ENCODE data around the gene JPH2.

JPH2 gene

GRCh38 chr20:44106615-44107014 is 80.4 kb downstream of the JPH2 start:
- Mint-ChIP-seq H3K4me1 (peaks cover 3% of the 10 kb centered on the region), H3K27me3 (ENCODE audit: low read depth, poor library complexity) (peaks cover 32% of the 10 kb centered on the region), H3K4me3 (no peak overlapping the region), H3K36me3 (ENCODE audit: low read depth) (no peaks in the 10 kb centered on the region), H3K9me3 (peaks cover 31% of the 10 kb centered on the region), H3K27ac (no peak overlapping the region)
- TF ChIP-seq CTCF (IDR thresholded peaks at IDR 0.05), result no peak
- no peak for DNase-seq

DNA sequence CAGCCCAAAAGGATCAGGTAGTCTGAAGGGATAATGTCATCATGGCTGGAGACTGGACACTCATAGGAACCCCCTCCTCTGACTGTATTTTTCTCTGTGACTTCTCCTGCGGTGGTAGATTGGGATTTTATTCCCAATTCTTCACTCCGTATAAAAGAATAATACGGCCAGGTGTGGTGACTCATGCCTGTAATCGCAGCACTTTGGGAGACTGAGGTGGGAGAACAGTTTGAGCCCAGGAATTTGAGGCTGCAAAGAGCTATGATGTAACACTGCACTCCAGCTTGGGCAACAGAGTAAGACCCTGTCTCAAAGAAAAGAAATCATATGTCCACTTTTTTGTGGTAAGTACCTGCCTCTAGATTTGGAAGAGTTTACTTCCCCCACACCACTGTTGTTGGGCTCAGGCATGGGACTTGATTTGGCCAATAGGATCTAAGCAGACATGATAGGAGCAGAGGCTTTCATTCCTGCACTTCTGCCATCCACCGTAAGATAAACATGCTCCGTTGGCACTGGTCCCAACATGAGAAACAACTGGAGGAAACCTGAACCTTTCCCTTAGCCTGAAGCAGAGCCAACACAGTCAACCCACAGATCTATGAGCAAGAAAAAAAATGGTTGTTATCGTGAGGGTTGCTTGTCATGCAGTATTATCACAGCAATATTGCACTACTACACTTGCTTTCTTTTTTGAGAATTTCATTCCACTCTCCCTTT is 82.0 kb downstream of the JPH2 start:
- DNase-seq, result no peak
- Mint-ChIP-seq H3K9me3 (peaks cover 31% of the 10 kb centered on the region), H3K36me3 (ENCODE audit: low read depth) (no peaks in the 10 kb centered on the region), H3K4me1 (peaks cover 4% of the 10 kb centered on the region), H3K4me3 (no peak overlapping the region), H3K27me3 (ENCODE audit: low read depth, poor library complexity) (peaks cover 45% of the 10 kb centered on the region), H3K27ac (no peak overlapping the region)
- TF ChIP-seq CTCF (IDR thresholded peaks at IDR 0.05), result no peak

- Mint-ChIP-seq H3K9me3 (peaks cover 14% of the 10 kb centered on the region), H3K4me1 (peaks cover 22% of the 10 kb centered on the region), H3K27ac (no peak overlapping the region)
Observed at GRCh38 chr20:44102582-44102981, 84.4 kb downstream of the JPH2 start.

GRCh38 chr20:44099832-44100231 is 87.2 kb downstream of the JPH2 start:
- no peak for DNase-seq
- no peak for TF ChIP-seq CTCF (IDR thresholded peaks at IDR 0.05)
- H3K27ac Mint-ChIP-seq, result no peak overlapping the region

More at GRCh38 chr20:44102582-44102981, 84.4 kb downstream of the JPH2 start:
- no peaks in the 10 kb centered on the region for H3K36me3 Mint-ChIP-seq (ENCODE audit: low read depth)
- peaks cover 46% of the 10 kb centered on the region for H3K27me3 Mint-ChIP-seq (ENCODE audit: low read depth, poor library complexity)
- no peak overlapping the region for H3K4me3 Mint-ChIP-seq
- no peak for TF ChIP-seq CTCF (IDR thresholded peaks at IDR 0.05)
- DNase-seq, result no peak

GRCh38 chr20:44098657-44099056 is 88.3 kb downstream of the JPH2 start:
- Mint-ChIP-seq H3K4me1 (peaks cover 32% of the 10 kb centered on the region), H3K9me3 (peaks cover 9% of the 10 kb centered on the region), H3K36me3 (ENCODE audit: low read depth) (no peaks in the 10 kb centered on the region), H3K27ac (no peak overlapping the region), H3K4me3 (no peak overlapping the region), H3K27me3 (ENCODE audit: low read depth, poor library complexity) (peaks cover 27% of the 10 kb centered on the region)
- no peak for TF ChIP-seq CTCF (IDR thresholded peaks at IDR 0.05)
- no peak for DNase-seq

More at GRCh38 chr20:44099832-44100231, 87.2 kb downstream of the JPH2 start:
- peaks cover 9% of the 10 kb centered on the region for H3K9me3 Mint-ChIP-seq
- H3K27me3 Mint-ChIP-seq (ENCODE audit: low read depth, poor library complexity), result peaks cover 37% of the 10 kb centered on the region
- H3K4me1 Mint-ChIP-seq, result peaks cover 32% of the 10 kb centered on the region
- H3K4me3 Mint-ChIP-seq, result no peak overlapping the region
- no peaks in the 10 kb centered on the region for H3K36me3 Mint-ChIP-seq (ENCODE audit: low read depth)

- TF ChIP-seq CTCF (IDR thresholded peaks at IDR 0.05), result no peak
- H3K4me3 Mint-ChIP-seq, result no peak overlapping the region
- no peak overlapping the region for H3K27ac Mint-ChIP-seq
- H3K27me3 Mint-ChIP-seq (ENCODE audit: low read depth, poor library complexity), result peaks cover 26% of the 10 kb centered on the region
- no peak for DNase-seq
- H3K9me3 Mint-ChIP-seq, result peaks cover 9% of the 10 kb centered on the region
- peaks cover 32% of the 10 kb centered on the region for H3K4me1 Mint-ChIP-seq
- no peaks in the 10 kb centered on the region for H3K36me3 Mint-ChIP-seq (ENCODE audit: low read depth)
Observed at GRCh38 chr20:44098256-44098630, 88.7 kb downstream of the JPH2 start.

Data from nephron progenitor cell (in vitro differentiated cells).